ENCODE measurements around the gene ZNF732.
"Not testable (repeated sequence)": the region's sequence is repeated elsewhere in the genome, so short reads cannot be mapped to it uniquely, and the experiment has no call there.

Gene ZNF732

DNA sequence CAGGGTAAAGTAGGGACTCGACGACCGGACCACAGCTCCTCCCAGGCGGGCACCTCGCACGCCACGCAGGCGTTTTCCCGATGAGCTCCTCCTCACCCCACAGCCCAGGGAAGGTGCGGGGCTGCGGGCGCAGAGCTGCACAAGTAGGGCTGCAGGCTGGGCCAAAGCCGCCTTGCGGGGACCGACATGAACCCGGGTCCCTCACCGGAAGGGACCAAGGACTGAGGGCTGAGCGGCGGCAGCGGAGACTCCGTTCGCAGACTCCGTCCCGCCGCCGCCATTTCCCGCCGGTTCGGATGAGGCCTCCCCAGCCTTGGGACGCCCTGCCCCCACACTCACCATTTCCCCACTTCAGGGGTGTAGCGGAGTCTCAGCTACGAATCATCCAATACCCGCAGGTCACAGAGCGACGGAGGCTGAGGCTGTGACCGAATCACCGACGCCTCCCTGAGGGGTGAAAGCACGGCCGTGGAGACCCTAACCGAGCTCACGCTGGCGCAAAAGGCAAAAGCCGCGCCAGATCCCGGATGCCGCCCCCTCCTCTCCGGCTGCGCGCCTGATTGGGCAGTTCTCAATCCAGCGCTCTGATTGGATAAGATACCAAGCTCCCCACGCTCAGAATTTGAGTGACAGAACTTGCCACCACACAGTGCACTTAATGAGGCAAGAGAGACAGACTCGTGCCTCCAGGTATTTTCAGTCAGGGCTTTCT lies at the start of gene ZNF732:
TSS of gene ZNF732 (minus strand) at position 506 of the 712 bp plus-strand sequence. CDS start at position 342, 164 bp downstream.
- DNase-seq, result peak; percentile 91

DNA sequence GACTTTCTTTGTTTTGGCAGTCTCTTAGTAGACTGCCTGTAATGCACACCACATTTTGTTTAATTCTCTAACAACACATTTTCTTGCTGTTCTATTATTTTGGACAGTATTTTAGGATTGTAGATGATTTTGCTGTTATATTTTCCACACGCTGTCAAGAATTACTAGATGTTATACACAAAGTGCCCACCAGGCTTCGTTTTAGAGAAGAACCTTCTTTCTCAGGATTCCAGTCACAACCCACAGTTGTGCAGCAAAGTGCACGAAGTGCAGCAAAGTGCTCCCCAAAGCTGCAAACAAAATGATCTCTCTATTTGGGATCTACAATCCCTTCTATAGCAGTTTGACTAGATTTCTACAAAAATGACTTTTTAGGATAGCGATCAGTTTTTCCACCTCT lies 34.7 kb upstream of the ZNF732 start:
- DNase-seq, result no peak

DNA sequence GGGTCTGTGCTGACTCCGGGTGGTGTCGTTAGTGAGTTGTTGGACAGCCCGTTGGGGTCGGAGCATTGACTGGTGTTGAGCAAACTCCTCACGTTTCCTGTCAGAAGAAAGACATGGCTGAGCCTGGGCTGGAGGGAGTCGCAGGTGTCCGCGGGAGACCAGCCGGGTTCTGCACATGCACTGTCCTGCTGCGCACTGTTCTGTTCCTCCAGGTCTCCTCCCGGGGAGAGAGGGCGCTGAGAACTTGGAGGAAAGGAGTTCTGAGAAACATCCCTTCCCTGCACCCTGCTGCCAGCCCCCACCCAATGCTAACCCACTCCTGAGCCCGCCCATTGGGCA lies 33.5 kb upstream of the ZNF732 start:
- DNase-seq, result no peak

DNA sequence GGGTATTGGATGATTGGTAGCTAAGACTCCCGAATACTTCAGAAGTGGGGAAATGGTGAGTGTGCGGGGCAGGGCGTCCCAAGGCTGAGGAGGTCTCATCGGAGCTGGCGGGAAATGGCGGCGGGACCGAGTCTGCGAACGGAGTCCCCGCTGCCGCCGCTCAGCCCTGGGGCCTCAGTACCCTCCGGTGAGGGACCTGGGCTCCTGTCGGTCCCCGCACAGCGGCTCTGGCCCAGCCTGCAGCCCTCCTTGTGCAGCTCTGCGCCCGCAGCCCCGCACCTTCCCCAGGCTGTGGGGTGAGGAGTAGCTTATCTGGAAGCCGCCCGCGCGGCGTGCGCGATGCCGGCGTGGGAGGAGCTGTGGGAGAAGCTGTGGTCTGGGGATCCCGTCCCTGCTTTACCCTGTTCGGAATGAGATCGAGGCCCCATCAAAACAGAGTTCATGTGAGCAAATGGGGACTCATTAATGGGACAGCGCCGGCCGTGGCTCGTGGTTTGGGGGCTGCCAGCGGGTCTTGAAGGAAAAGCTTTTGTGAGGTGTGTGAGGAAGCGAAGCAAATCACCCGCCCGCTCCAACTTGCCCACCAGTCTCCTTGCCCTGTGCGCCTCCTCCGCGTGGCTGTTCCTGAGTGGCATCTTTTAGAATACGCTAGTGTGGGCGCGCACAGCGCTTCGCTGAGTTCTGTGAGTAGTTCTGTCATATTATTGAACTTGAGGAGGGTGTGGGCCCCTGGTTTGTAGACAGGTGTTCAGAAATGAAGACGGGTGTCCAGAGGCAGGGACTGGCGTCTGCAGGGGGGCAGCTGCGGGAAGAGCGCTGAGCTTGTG lies 32.9 kb upstream of the ZNF732 start:
- no peak for DNase-seq

DNA sequence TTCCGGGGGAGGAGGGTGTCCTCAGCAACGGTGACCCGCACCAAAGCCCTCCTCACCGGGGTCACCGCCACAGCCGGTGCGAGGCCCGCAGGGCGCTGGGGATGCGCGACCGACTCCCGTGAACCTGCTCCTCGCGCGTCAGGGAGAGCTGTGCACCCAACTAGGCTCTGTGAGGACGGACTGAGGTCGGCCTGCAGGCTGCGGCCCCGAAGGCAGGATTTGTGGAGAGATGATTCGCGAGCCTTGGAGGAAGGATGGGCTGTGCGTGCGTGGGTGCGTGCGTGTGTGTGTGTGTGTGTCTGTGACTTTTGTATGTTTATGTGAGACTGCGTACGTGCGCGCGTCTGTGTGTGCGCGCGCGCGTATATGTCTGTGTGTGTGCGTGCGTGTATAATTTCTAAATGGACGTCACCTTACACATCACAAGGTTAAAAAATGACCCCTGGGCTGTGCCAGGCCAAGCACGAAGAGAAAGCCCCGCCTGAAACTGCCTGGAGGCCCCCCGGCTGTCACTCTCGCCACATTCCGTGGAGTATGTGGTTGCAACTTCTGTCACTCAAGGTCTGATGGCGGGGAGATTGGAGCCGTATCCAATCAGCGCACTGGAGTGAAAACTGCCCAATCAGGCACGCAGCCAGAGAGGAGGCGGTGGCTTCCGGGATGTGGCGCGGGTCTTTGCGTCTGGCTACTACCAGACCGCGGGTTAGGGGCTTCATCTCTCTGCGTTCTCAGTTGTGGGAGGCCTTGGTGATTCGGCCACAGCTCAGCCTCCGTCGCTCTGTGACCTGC lies 32.1 kb upstream of the ZNF732 start, which contains the start of gene ZNF141:
TSS of gene ZNF141 (plus strand) at position 672 of the 789 bp plus-strand sequence. CDS start 170 bp downstream, outside the sequence.
- DNase-seq, result peak; percentile 97

DNA sequence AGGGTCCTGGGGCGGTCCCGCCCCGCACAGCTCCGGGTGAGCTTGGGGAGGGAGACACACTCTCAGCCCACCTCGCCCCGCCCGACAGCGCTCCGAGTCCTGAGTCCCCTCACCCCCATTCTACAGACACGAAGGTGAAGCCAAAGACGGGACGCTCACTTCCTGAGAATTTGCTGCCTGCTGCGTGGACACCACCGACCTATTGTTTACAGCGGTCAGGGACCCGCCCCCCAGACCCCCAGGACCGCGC lies 31.5 kb upstream of the ZNF732 start:
- no peak for DNase-seq

DNA sequence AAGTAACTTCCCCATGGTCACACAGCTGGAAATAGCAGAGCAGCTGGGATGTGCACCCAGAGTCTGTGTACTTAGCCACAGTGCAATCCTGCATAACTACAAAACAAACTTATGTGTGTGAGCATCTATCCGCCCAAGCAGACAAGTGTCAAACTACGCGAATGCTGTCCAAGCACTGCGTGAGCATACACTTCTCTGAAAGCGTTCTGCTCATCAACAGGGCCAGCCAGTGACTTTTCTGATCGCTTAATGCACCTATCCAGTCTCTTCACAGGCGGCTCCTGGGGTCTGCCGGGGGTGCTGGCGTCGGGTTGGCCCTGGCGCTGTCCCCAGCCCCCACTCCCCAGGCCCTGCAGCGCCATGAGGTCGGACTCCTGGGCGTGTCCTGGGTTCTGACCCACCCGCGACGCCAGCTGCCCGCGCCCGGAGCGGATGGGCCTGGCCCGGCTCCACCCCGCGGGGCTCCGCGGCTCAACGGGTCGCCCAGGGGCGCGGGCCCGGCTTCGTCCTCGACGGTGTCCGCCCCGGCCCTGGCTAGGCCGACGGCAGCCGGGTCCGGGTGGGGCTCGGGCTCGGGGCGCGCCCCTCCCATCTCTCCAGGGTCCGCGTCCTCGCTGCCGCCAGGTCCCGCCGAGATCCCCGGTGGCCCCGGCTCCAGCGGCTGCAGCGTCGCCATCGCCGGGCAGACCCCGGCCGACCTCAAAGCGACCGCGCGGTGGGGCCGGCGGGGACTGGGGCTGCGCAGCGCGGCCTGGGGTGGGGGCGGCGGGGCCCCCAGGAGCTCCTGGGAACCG lies 31.0 kb upstream of the ZNF732 start:
- DNase-seq, result peak; percentile 63

DNA sequence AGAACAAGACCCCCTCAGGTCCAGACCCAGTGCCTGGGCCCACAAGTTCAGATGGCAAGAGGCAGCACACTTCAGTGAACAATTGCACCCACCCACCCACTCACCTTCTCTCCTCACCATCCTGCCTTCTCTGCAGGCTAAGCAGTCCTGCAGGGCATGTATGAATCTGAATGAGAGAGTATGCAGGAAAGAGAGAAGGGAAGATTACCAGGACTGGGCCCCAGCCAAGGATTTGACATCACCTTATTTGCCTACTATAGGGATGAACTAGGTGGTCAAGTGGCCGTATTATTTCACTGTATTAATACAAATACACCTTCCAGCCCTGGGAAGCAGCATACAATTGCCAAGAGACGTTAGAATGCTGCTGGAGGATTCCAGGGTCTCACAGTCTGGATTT lies 30.2 kb upstream of the ZNF732 start:
- DNase-seq, result no peak

DNA sequence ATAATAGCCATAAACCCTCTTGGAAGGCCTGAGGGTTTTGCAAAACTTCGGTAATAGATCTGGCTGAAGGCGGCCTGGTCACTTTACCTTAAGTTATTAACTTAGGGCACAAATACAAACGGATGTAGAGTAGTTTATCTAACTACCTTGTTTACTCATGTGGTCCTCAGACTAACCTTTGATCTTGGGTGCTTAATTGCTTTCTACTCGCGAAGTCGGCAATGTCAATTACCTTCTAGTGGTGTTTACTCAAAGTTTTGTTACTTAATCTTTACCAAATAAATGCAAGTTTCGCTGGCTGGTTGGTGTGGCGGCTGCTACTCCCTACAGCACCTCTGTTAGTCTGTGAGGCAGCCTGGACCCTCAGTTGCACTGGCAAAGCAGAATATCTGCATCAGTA lies 23.5 kb upstream of the ZNF732 start:
- DNase-seq, result no peak

DNA sequence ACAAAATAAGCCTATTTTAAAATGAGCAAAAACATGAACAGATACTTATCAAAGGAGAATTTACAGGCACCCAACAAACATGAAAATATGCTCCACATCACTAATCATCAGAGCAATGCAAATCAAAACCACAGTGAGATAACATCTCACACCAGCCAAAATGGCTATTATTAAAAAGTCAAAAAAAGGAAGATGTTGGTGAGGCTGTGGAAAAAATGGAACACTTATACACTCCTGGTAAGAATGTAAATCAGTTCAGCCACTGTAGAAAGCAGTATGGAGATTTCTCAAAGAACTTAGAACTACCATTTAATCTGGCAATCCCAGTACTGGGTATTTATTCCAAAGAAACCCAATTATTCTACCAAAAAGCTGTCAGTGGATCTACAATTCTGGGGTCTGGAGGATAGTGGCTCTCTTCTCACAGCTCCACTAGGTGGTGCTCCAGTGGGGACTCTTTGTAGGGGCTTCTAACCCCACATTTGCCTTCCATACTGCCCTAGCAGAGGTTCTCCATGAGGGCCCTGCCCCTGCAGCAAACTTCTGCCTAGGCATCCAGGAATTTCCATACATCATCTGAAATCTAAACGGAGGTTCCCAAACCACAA lies 9.1 kb upstream of the ZNF732 start:
- DNase-seq, result no peak

DNA sequence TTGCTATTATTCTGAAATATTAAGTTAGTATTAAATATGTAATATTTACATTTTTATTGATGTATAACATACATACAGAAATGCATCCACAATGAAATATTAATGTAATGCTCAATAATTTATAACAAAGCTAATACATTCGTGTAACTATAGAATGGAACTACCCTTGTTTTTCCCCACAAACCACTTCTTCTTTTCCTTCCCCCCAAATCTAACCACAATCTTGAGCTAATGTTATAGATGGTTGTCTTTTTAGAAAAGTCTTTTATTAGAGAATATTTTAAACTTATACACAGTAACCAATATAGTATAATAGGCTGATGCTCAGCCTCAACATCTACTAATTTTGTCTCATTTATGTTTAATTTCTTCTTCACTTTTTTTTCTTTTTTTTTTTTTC lies 4.5 kb upstream of the ZNF732 start:
- no peak for DNase-seq

DNA sequence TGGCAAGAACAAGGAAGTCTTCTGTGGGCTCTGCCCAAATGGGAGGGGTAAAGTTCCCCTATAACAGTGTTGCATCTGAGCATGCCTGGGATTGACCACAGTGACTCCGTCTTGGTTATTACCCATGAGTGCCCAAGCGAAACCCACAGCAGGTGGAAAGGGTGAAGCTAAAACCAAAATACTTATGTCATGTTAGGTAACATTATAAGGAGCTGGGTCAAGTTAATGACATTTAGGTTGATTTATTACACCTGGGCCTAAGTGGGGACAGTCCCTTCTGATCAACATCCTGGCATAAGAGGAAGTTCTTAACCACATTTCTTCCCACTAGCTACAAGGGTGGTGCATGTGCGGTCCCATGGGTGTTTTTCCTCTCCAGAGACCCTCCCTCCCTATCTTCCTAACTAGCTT lies 1.3 kb upstream of the ZNF732 start:
- DNase-seq, result no peak

DNA sequence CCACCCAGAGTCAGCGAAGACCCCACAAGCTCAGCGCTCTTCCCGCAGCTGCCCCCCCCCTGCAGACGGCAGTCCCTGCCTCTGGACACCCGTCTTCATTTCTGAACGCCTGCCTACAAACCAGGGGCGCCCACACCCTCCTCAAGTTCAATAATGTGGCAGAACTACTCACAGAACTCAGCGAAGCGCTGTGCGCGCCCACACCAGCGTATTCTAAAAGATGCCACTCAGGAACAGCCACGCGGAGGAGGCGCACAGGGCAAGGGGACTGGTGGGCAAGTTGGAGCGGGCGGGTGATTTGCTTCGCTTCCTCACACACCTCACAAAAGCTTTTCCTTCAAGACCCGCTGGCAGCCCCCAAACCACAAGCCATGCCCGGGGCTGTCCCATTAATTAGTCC lies 758 bp downstream of the ZNF732 start:
- not testable (repeated sequence) for DNase-seq

DNA sequence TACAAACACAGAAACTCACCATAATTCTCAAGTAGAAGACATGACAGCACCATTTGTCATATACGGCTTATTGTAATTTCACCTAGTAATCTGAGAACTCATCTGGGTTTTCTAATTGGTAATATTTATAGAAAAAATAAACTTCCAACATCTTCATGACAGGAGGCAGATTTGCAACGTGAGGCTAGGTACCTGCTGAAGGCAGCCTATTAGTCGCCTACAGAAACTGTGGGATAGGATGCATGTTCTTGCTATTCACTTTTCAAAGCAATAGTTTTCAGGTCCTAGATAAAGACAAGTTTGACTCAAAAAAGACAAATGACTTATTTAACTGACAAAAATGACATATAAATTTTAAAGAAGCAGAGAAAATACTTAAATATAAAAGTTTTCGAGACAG lies 2.9 kb downstream of the ZNF732 start:
- DNase-seq, result no peak

DNA sequence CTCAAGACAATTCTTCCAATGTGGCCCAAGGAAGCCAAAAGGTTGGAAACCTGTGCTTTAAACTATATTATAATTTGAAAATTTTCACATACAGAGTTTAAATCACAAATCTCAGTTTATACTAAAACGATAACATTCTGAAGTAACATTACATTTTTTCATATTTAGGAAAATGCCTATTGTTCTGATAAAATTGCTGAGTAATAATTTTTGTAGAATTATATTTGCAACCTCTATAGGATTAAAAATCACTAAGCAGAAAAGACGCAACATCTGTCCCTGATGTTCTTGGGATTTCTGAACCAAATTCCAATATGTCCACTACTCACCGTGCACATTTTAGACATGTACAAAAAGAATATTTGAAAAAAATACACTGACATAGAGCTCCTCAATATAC lies 10.5 kb downstream of the ZNF732 start:
- no peak for DNase-seq

DNA sequence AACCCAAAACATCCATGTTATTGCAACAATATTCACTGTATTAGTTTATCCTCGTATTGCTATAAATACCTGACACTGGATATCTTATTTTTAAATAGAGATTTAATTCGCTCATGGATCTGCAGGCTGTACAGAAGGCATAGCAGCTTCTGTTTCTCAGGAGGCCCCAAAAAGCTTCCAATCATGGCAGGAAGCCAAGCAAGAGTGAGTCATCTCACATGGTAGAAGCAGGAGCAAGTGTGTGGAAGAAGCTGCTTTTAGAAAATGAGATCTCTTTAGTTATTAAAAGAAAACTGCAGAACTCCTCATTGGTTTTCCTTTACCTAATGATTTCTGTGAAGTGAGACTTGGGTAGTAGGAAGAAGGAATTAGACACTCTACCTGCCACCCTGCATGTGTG lies 16.4 kb downstream of the ZNF732 start:
- DNase-seq, result no peak

DNA sequence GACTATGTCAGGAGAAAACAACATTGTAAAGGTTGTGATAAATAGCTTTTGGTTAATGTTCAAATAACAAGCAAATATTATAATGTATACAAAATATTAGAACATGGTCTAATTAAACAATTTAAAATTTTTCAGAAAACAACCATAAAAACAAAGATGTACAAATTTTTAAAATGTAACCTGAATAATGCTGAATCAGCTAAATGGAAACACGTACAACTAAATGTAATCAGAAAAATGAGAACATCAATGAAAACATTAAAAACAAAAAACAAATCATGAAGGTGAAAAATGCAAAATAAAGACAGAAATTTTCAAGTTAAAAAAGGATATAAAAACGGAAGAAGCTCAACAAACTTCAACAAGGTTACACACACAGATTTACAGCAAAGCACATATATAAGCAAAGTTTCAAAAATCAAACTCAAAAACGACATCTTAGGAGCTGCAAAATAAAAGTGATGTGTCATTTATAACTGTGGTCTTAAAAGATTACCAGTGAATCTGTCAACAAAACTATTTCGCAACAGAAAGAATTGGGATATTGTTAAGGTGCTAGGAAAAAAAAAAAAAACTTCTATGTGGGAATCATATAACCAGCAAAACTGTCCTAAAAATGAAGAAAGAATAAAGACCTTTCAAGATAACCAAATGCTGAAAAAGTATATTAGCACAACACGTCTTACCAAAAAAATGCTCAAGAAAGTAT lies 31.8 kb downstream of the ZNF732 start:
- no peak for DNase-seq

DNA sequence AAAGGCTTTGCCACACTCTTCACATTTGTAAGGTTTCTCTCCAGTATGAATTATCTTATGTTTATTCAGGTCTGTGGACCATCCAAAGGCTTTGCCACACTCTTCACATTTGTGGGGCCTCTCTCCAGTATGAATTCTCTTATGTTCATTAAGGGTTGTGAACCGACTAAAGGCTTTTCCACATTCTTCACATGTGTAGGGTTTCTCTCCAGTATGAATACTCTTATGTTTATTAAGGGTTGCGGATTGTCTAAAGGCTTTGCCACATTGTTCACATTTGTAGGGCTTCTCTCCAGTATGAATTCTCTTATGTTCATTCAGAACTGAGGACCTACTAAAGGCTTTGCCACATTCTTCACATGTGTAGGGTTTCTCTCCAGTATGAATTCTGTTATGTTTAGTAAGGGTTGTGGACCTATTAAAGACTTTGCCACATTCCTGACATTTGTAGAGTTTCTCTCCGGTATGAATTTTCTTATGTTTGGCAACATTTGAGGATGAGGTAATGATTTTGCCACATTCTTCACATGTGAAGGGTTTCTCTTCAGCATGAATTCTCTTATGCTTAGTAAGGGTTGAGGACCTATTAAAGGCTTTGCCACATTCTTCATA lies 33.7 kb downstream of the ZNF732 start:
- no peak for DNase-seq

DNA sequence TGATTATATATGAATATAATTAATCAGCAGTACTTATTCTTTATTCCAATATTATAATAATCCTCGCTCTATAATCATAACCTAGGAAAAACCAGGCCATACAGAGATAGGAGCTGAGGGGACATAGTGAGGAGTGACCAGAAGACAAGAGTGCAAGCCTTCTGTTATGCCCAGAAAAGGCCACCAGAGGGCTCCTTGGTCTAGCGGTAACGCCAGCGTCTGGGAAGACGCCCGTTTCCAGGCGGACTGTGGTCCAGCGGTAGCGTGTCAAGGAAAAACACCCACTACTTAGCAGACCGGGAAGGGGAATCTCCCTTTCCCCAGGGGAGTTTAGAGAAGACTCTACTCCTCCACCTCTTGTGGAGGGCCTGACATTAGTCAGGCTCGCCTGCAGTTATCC lies 46.0 kb downstream of the ZNF732 start:
- not testable (repeated sequence) for DNase-seq

DNA sequence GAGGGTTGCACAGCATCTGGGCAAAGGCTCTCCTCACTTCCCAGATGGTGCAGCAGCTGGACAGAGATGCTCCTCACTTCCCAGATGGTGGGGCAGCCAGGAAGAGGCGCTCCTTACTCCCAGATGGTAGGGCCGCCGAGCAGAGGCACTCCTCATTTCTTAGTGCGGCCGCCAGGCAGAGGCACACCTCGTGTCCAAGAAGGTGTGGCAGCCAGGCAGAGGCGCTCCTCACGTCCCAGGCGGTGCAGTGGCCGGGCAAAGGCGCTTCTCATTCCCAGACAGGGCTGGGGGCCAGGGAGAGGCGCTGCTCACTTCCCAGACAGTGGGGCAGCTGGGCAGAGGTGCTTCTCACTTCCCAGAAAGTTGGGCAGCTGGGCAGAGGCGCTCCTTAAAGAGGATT lies 48.8 kb downstream of the ZNF732 start:
- no peak for DNase-seq

All from retina (tissue), 1 donor.